ENCODE results near the gene KRTAP29-1.
"Not testable (repeated sequence)": the region's sequence is repeated elsewhere in the genome, so short reads cannot be mapped to it uniquely, and the experiment has no call there.

KRTAP29-1 gene

DNA sequence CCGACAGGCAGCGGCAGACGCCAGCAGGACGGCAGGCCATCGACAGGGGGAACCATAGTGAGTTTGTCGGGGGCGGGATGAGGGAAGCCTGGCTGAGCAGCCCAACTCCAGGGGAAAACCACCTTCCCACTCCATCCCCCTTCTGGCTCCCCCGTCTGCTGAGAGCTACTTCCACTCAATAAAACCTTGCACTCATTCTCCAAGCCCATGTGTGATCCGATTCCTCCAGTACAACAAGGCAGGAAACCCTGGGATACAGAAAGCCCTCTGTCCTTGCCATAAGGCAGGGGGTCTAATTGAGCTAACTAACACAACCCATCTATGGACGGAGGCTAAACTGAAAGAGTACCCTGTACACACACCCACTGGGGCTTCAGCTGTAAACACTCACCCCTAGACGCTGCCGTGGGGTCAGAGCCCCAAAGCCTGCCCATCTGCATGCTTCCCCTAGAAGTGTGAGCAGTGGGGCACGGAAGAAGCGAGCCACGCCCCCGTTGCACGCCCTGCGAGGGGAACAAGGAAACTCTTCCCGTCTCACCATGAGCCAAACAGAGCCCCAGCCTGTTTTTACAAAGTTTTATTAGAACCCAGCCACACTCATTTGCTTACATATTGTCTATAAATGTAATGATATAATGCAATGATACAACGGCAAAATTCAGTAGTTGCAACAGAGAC, 4.1 kb downstream of the KRTAP29-1 start:
- H3K36me3 Mint-ChIP-seq (ENCODE audit: low read depth) = no peaks in the 10 kb centered on the region
- H3K27me3 Mint-ChIP-seq = no peaks in the 10 kb centered on the region
- H3K27ac Mint-ChIP-seq = no peak overlapping the region
- peaks cover 12% of the 10 kb centered on the region for H3K4me1 Mint-ChIP-seq
- ATAC-seq (no peak), DNase-seq (no peak)
- H3K9me3 Mint-ChIP-seq = peaks cover 10% of the 10 kb centered on the region
- H3K4me3 Mint-ChIP-seq = no peak overlapping the region

GRCh38 chr17:41296846-41297245, 5.8 kb downstream of the KRTAP29-1 start:
- peaks cover 9% of the 10 kb centered on the region for H3K4me1 Mint-ChIP-seq
- H3K36me3 Mint-ChIP-seq (ENCODE audit: low read depth) = no peaks in the 10 kb centered on the region
- no peak for ATAC-seq
- H3K4me3 Mint-ChIP-seq = no peak overlapping the region
- H3K27ac Mint-ChIP-seq = no peak overlapping the region
- H3K27me3 Mint-ChIP-seq = no peaks in the 10 kb centered on the region
- H3K9me3 Mint-ChIP-seq = peaks cover 10% of the 10 kb centered on the region
- no peak for DNase-seq

DNA sequence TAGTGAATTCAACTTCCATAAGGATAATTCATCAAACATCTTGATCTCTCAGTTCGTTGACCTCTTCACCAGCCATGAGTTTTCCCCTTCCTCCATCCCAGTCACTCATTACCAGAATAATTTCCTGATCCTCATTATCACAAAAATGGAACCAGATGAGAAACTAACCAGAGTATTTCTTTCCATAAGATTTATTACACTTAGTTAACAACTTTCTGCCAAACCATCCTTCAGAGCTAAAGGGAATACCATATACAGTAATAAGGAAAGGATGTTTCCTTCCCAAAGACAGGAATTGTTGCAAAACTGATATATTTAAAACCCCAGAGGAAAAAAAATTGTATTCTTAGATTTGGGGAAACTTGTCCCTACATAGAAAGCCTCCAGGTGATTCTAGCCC, 8.6 kb downstream of the KRTAP29-1 start:
- ATAC-seq (no peak), DNase-seq (no peak)
- Mint-ChIP-seq H3K27ac (no peak overlapping the region), H3K4me3 (no peak overlapping the region), H3K4me1 (no peaks in the 10 kb centered on the region), H3K27me3 (no peaks in the 10 kb centered on the region), H3K36me3 (ENCODE audit: low read depth) (no peaks in the 10 kb centered on the region), H3K9me3 (peaks cover 3% of the 10 kb centered on the region)

DNA sequence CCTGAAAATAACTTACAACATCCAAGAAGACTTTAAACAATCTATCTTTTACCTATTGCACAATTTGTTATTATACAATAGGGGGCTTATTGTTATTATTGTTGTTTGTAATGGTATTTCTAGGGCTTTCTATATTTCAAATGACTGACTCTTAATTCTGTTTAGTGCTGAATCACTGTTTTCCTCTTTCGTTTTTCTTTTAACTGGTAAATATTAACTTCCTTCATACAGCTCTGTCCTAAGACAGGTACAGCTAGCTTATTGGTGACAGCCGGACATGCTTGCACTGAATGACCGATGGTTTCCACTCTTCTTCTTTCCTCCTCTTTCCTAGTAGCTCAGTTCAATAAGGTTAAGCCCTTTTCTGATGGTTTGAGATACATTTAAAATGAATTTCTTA, 15.6 kb downstream of the KRTAP29-1 start:
- no peaks in the 10 kb centered on the region for H3K36me3 Mint-ChIP-seq (ENCODE audit: low read depth)
- no peak overlapping the region for H3K4me3 Mint-ChIP-seq
- DNase-seq (no peak), ATAC-seq (no peak)
- no peaks in the 10 kb centered on the region for H3K9me3 Mint-ChIP-seq
- peaks cover 10% of the 10 kb centered on the region for H3K4me1 Mint-ChIP-seq
- H3K27me3 Mint-ChIP-seq = no peaks in the 10 kb centered on the region
- no peak overlapping the region for H3K27ac Mint-ChIP-seq

GRCh38 chr17:41284546-41284945, 18.1 kb downstream of the KRTAP29-1 start:
- Mint-ChIP-seq H3K9me3 (no peaks in the 10 kb centered on the region), H3K4me1 (peaks cover 10% of the 10 kb centered on the region), H3K4me3 (no peak overlapping the region), H3K36me3 (ENCODE audit: low read depth) (no peaks in the 10 kb centered on the region), H3K27me3 (no peaks in the 10 kb centered on the region), H3K27ac (no peak overlapping the region)
- DNase-seq (no peak), ATAC-seq (no peak)

- Mint-ChIP-seq H3K36me3 (ENCODE audit: low read depth) (no peaks in the 10 kb centered on the region), H3K4me1 (peaks cover 10% of the 10 kb centered on the region), H3K27me3 (no peaks in the 10 kb centered on the region), H3K27ac (no peak overlapping the region), H3K4me3 (no peak overlapping the region), H3K9me3 (no peaks in the 10 kb centered on the region)
- ATAC-seq (no peak), DNase-seq (no peak)
These were observed 18.6 kb downstream of the KRTAP29-1 start for GRCh38 chr17:41284043-41284442.

GRCh38 chr17:41278176-41278955, 24.3 kb downstream of the KRTAP29-1 start:
- Mint-ChIP-seq H3K27ac (no peak overlapping the region), H3K36me3 (ENCODE audit: low read depth) (no peaks in the 10 kb centered on the region), H3K9me3 (no peaks in the 10 kb centered on the region), H3K4me3 (no peak overlapping the region), H3K27me3 (peaks cover 2% of the 10 kb centered on the region), H3K4me1 (no peaks in the 10 kb centered on the region)
- DNase-seq (no peak), ATAC-seq (no peak)

DNA sequence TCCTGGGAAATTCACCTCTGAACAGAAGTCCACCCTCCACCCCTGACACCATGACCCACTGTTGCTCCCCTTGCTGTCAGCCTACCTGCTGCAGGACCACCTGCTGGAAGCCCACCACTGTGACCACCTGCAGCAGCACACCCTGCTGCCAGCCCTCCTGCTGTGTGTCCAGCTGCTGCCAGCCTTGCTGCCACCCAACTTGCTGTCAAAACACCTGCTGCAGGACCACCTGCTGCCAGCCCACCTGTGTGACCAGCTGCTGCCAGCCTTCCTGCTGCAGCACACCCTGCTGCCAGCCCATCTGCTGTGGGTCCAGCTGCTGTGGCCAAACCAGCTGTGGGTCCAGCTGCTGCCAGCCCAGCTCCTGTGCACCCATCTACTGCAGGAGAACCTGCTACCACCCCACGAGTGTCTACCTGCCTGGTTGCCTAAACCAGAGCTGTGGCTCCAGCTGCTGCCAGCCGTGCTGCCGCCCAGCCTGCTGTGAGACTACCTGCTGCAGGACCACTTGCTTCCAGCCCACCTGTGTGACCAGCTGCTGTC, 26.9 kb downstream of the KRTAP29-1 start, which contains the start of gene KRTAP9-7:
Gene KRTAP9-7, plus strand, starts transcription at position 51 of the 543 bp plus-strand sequence. Its CDS starts 0 bp downstream, at position 51.
- not testable (repeated sequence) for H3K27me3 Mint-ChIP-seq; H3K36me3 Mint-ChIP-seq (ENCODE audit: low read depth); DNase-seq; H3K4me3 Mint-ChIP-seq; H3K4me1 Mint-ChIP-seq; ATAC-seq; H3K27ac Mint-ChIP-seq; H3K9me3 Mint-ChIP-seq

- H3K27me3 Mint-ChIP-seq = peaks cover 2% of the 10 kb centered on the region
- ATAC-seq (no peak), DNase-seq (no peak)
- no peaks in the 10 kb centered on the region for H3K9me3 Mint-ChIP-seq
- no peaks in the 10 kb centered on the region for H3K4me1 Mint-ChIP-seq
- H3K27ac Mint-ChIP-seq = no peak overlapping the region
- no peak overlapping the region for H3K4me3 Mint-ChIP-seq
- no peaks in the 10 kb centered on the region for H3K36me3 Mint-ChIP-seq (ENCODE audit: low read depth)
These were observed 30.8 kb downstream of the KRTAP29-1 start for GRCh38 chr17:41271858-41272257.

DNA sequence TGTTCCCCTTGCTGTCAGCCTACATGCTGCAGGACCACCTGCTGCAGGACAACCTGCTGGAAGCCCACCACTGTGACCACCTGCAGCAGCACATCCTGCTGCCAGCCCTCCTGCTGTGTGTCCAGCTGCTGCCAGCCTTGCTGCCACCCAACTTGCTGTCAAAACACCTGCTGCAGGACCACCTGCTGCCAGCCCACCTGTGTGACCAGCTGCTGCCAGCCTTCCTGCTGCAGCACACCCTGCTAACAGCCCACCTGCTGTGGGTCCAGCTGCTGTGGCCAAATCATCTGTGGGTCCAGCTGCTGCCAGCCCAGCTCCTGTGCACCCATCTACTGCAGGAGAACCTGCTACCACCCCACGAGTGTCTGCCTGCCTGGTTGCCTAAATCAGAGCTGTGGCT, 31.3 kb downstream of the KRTAP29-1 start:
- not testable (repeated sequence) for H3K27me3 Mint-ChIP-seq; DNase-seq; H3K4me3 Mint-ChIP-seq; H3K36me3 Mint-ChIP-seq (ENCODE audit: low read depth); ATAC-seq; H3K4me1 Mint-ChIP-seq; H3K9me3 Mint-ChIP-seq; H3K27ac Mint-ChIP-seq

GRCh38 chr17:41267711-41268110, 34.9 kb downstream of the KRTAP29-1 start:
- H3K4me1 Mint-ChIP-seq = no peaks in the 10 kb centered on the region
- H3K27me3 Mint-ChIP-seq = no peaks in the 10 kb centered on the region
- ATAC-seq = no peak
- no peak overlapping the region for H3K27ac Mint-ChIP-seq
- no peaks in the 10 kb centered on the region for H3K9me3 Mint-ChIP-seq
- no peak for DNase-seq
- no peaks in the 10 kb centered on the region for H3K36me3 Mint-ChIP-seq (ENCODE audit: low read depth)
- no peak overlapping the region for H3K4me3 Mint-ChIP-seq

GRCh38 chr17:41265078-41265477, 37.6 kb downstream of the KRTAP29-1 start, which contains the start of gene KRTAP9-6:
Gene KRTAP9-6 (plus strand): TSS chr17:41265378. CDS start chr17:41265378, 0 bp downstream.
- Mint-ChIP-seq H3K4me3 (no peak within 1 kb of the TSS), H3K27ac (no peak within 1 kb of the TSS)

GRCh38 chr17:41264599-41264998, 38.1 kb downstream of the KRTAP29-1 start:
- no peak overlapping the region for H3K4me3 Mint-ChIP-seq
- no peaks in the 10 kb centered on the region for H3K27me3 Mint-ChIP-seq
- no peaks in the 10 kb centered on the region for H3K9me3 Mint-ChIP-seq
- no peaks in the 10 kb centered on the region for H3K36me3 Mint-ChIP-seq (ENCODE audit: low read depth)
- H3K27ac Mint-ChIP-seq = no peak overlapping the region
- ATAC-seq (no peak), DNase-seq (no peak)
- peaks cover 10% of the 10 kb centered on the region for H3K4me1 Mint-ChIP-seq

More at GRCh38 chr17:41265078-41265477, 37.6 kb downstream of the KRTAP29-1 start, which contains the start of gene KRTAP9-6:
- DNase-seq (no peak), ATAC-seq (no peak)
- Mint-ChIP-seq H3K9me3 (no peaks in the 10 kb centered on the region), H3K36me3 (ENCODE audit: low read depth) (no peaks in the 10 kb centered on the region), H3K27me3 (no peaks in the 10 kb centered on the region), H3K4me1 (peaks cover 9% of the 10 kb centered on the region)

- H3K27me3 Mint-ChIP-seq = peaks cover 3% of the 10 kb centered on the region
- no peaks in the 10 kb centered on the region for H3K36me3 Mint-ChIP-seq (ENCODE audit: low read depth)
- H3K4me1 Mint-ChIP-seq = peaks cover 10% of the 10 kb centered on the region
- DNase-seq = no peak
- ATAC-seq = no peak
- no peak overlapping the region for H3K4me3 Mint-ChIP-seq
- H3K27ac Mint-ChIP-seq = no peak overlapping the region
- no peaks in the 10 kb centered on the region for H3K9me3 Mint-ChIP-seq
These were observed 39.4 kb downstream of the KRTAP29-1 start for GRCh38 chr17:41263212-41263611.

DNA sequence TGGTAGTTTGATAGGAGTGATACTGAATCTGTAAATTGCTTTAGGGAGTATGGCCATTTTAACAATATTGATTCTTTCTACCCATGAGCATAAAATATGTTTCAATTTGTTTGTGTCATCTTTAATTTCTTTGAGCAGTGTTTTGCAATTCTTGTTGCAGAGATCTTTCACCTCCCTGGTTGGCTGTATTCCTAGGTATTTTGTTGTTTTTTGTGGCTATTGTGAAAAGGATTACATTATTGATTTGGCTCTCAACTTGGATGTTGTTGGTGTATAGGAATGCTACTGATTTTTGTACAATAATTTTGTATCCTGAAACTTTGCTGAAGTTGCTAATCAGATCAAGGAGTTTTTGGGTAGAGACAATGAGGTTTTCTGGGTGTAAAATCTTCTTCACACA, 44.2 kb downstream of the KRTAP29-1 start:
- Mint-ChIP-seq H3K4me3 (no peak overlapping the region), H3K36me3 (ENCODE audit: low read depth) (no peaks in the 10 kb centered on the region), H3K27me3 (peaks cover 3% of the 10 kb centered on the region), H3K27ac (no peak overlapping the region), H3K9me3 (no peaks in the 10 kb centered on the region), H3K4me1 (peaks cover 10% of the 10 kb centered on the region)
- DNase-seq (no peak), ATAC-seq (no peak)

Data from activated naive CD8-positive, alpha-beta T cell treated with anti-CD3 and anti-CD28 coated beads, Interleukin-2, amount 50 U/mL, for 24 hours (primary cell).